GM19328 (cell line): ENCODE measurements around the gene AFAP1L1.

Source experiments
- ATAC-seq: cut with Tn5 transposase; IDR thresholded peaks from one replicate; pipeline ENCODE4 v1.9.1; 2021; ENCODE audit warnings: mild to moderate bottlenecking, moderate library complexity; ENCODE audit not compliant: unreplicated experiment

Gene AFAP1L1

GRCh38 chr5:149283626-149284480 is 12.2 kb downstream of the AFAP1L1 start:
- ATAC-seq: no peak

GRCh38 chr5:149284501-149284900 is 12.8 kb downstream of the AFAP1L1 start:
- ATAC-seq: no peak

- no peak for ATAC-seq
Observed at GRCh38 chr5:149285153-149285552, 13.5 kb downstream of the AFAP1L1 start.

- ATAC-seq: no peak
Observed at GRCh38 chr5:149288436-149288835, 16.8 kb downstream of the AFAP1L1 start.

GRCh38 chr5:149289301-149289700 is 17.6 kb downstream of the AFAP1L1 start:
- ATAC-seq: no peak

- ATAC-seq: no peak
Observed at GRCh38 chr5:149294872-149295829, 23.5 kb downstream of the AFAP1L1 start.

GRCh38 chr5:149297340-149298025 is 25.8 kb downstream of the AFAP1L1 start:
- ATAC-seq: no peak

GRCh38 chr5:149298163-149298562 is 26.5 kb downstream of the AFAP1L1 start:
- no peak for ATAC-seq

GRCh38 chr5:149298842-149299404 is 27.3 kb downstream of the AFAP1L1 start:
- ATAC-seq: no peak

- no peak for ATAC-seq
Observed at GRCh38 chr5:149299451-149300054, 27.9 kb downstream of the AFAP1L1 start.

GRCh38 chr5:149300441-149300840 is 28.8 kb downstream of the AFAP1L1 start:
- ATAC-seq: no peak

GRCh38 chr5:149301049-149301743 is 29.5 kb downstream of the AFAP1L1 start:
- ATAC-seq: no peak

- ATAC-seq: no peak
Observed at GRCh38 chr5:149301744-149302380, 30.2 kb downstream of the AFAP1L1 start.

- ATAC-seq: no peak
Observed at GRCh38 chr5:149302641-149303040, 31.0 kb downstream of the AFAP1L1 start.

GRCh38 chr5:149303210-149303609 is 31.6 kb downstream of the AFAP1L1 start:
- ATAC-seq: no peak

GRCh38 chr5:149304195-149305078 is 32.8 kb downstream of the AFAP1L1 start:
- no peak for ATAC-seq

GRCh38 chr5:149309354-149309753 is 37.7 kb downstream of the AFAP1L1 start:
- no peak for ATAC-seq

GRCh38 chr5:149310488-149310887 is 38.8 kb downstream of the AFAP1L1 start:
- no peak for ATAC-seq
